SK-N-SH (cell line): Measurements from ENCODE around the gene ISYNA1. TPM values are rescaled to one million over a fixed set of nuclear protein-coding genes. Genes with fewer than 3 reads are reported as not detected.

Experiments used
- CTCF ChIA-PET: fragments of 300-600, 350-600 bp; formaldehyde crosslinking; extraction: SDS; loops from one replicate; lab custom pipeline; 2021; lab: Yijun Ruan, JAX
- POLR2A ChIA-PET: fragments of 350-600 bp; sonication (Branson Sonifier 250); formaldehyde crosslinking; extraction: SDS; loops from one replicate; lab custom pipeline; 2020; ENCODE audit warnings: antibody characterized with exemption, inconsistent platforms; lab: Yijun Ruan, JAX
- DNase-seq: peaks from one replicate; pipeline ENCODE4 v3.0.0; 2012
- H2AFZ ChIP-seq: fragments of 200-600 bp; sonication (generic); 2 replicates; pipeline ENCODE4 v1.8.1; 2016; ENCODE audit warnings: antibody characterized with exemption, mild to moderate bottlenecking, low read depth
- H3F3A ChIP-seq: fragments of 200-600 bp; sonication (generic); replicated peaks from 2 replicates; pipeline ENCODE3; 2016; ENCODE audit warnings: antibody characterized with exemption, mild to moderate bottlenecking; ENCODE audit not compliant: insufficient read depth
- H3K27ac ChIP-seq, 2 experiments: fragments of 200-500 bp in 1 of 2; fragments of 200-600 bp in 1 of 2; sonication (Bioruptor generic) in 1 of 2; sonication (generic), shearing (Covaris generic) in 1 of 2; 2 replicates each; pipeline versions ENCODE4 v1.5.1 to v1.6.1; 2014 to 2016; ENCODE audit warnings: low read depth in 2 of 2, inconsistent platforms in 1 of 2, low read length in 1 of 2, mild to moderate bottlenecking in 1 of 2, mixed read lengths in 1 of 2
- H3K27me3 ChIP-seq: fragments of 200-600 bp; sonication (generic), shearing (Covaris generic); 2 replicates; pipeline ENCODE4 v1.6.1; 2016; ENCODE audit warnings: mixed run types; ENCODE audit not compliant: insufficient read depth
- H3K36me3 ChIP-seq, 2 experiments: fragments of 200-500 bp in 1 of 2; fragments of 200-600 bp in 1 of 2; sonication (Bioruptor generic) in 1 of 2; sonication (generic) in 1 of 2; replicated peaks in 1 of 2; 2 replicates each; pipeline versions ENCODE3 to v1.5.1; 2014 to 2016; ENCODE audit warnings: low read length in 1 of 2, mild to moderate bottlenecking in 1 of 2; ENCODE audit not compliant: insufficient read depth in 2 of 2, control insufficient read depth in 1 of 2
- H3K4me1 ChIP-seq, 2 experiments: fragments of 200-500 bp in 1 of 2; fragments of 200-600 bp in 1 of 2; sonication (Bioruptor generic) in 1 of 2; sonication (generic), shearing (Covaris generic) in 1 of 2; 2 replicates each; pipeline versions ENCODE4 v1.5.1 to v1.6.1; 2014 to 2016; ENCODE audit warnings: low read depth in 1 of 2, low read length in 1 of 2, mixed run types in 1 of 2; ENCODE audit not compliant: insufficient read depth in 2 of 2, control insufficient read depth in 1 of 2
- H3K4me2 ChIP-seq: fragments of 200-600 bp; sonication (generic), shearing (Covaris generic); 2 replicates; pipeline ENCODE4 v1.6.1; 2017; ENCODE audit warnings: mixed run types
- H3K4me3 ChIP-seq, 2 experiments: fragments of 200-500 bp in 1 of 2; fragments of 200-600 bp in 1 of 2; sonication (Bioruptor generic) in 1 of 2; sonication (generic), shearing (Covaris generic) in 1 of 2; 2 replicates each; pipeline versions ENCODE4 v1.5.1 to v1.8.1; 2014 to 2016; ENCODE audit warnings: low read depth in 2 of 2, inconsistent platforms in 1 of 2, low read length in 1 of 2, mild to moderate bottlenecking in 1 of 2, mixed read lengths in 1 of 2, moderate library complexity in 1 of 2
- H3K79me2 ChIP-seq: fragments of 200-600 bp; sonication (generic); 2 replicates; pipeline ENCODE4 v1.8.1; 2017; ENCODE audit warnings: mild to moderate bottlenecking; ENCODE audit not compliant: insufficient read depth
- H3K9ac ChIP-seq: fragments of 200-600 bp; sonication (generic); 2 replicates; pipeline ENCODE4 v1.6.1; 2017; ENCODE audit warnings: mixed run types
- H3K9me2 ChIP-seq: fragments of 200-600 bp; sonication (generic); 2 replicates; pipeline ENCODE4 v1.6.1; 2017; ENCODE audit warnings: mixed run types
- H3K9me3 ChIP-seq: fragments of 200-600 bp; sonication (generic); 2 replicates; pipeline ENCODE4 v1.6.1; 2017; ENCODE audit warnings: mixed run types, mild to moderate bottlenecking, moderate library complexity
- H4K20me1 ChIP-seq: fragments of 200-600 bp; sonication (generic); 2 replicates; pipeline ENCODE4 v1.6.1; 2017; ENCODE audit warnings: mild to moderate bottlenecking, mixed run types; ENCODE audit not compliant: insufficient read depth
- CHD2 ChIP-seq: fragments of 150-350 bp; IDR thresholded peaks from 2 replicates; pipeline ENCODE4 v1.6.1; 2018; ENCODE audit warnings: low read length; ENCODE audit not compliant: partially characterized antibody
- CTCF ChIP-seq: fragments of 200-600 bp; sonication (generic); IDR thresholded peaks from 2 replicates; pipeline ENCODE4 v1.6.1; 2017; ENCODE audit warnings: antibody characterized with exemption, mild to moderate bottlenecking, moderate library complexity
- EP300 ChIP-seq, 2 experiments: IDR thresholded peaks; 2 replicates each; pipeline versions ENCODE4 v1.4.0 to v1.6.1; 2012; ENCODE audit warnings: borderline replicate concordance in 1 of 2, low read depth in 1 of 2, low read length in 1 of 2
- FOXJ3 ChIP-seq: sonication (generic); formaldehyde crosslinking; IDR thresholded peaks from 2 replicates; pipeline ENCODE4 v1.5.1; 2020; ENCODE audit warnings: mild to moderate bottlenecking, missing genetic modification reagents
- FOXM1 ChIP-seq: IDR thresholded peaks from 2 replicates; pipeline ENCODE4 v1.4.0; 2012; ENCODE audit warnings: low read depth, mild to moderate bottlenecking
- GABPA ChIP-seq: IDR thresholded peaks from 2 replicates; pipeline ENCODE4 v1.4.0; 2012; ENCODE audit warnings: low read depth, mild to moderate bottlenecking
- JUND ChIP-seq: IDR thresholded peaks from 2 replicates; pipeline ENCODE4 v1.4.0; 2012
- MAX ChIP-seq: IDR thresholded peaks from 2 replicates; pipeline ENCODE4 v1.4.0; 2012; ENCODE audit warnings: low read depth
- MEF2A ChIP-seq: IDR thresholded peaks from 2 replicates; pipeline ENCODE4 v1.4.0; 2012; ENCODE audit warnings: low read depth, borderline replicate concordance
- MXI1 ChIP-seq: IDR thresholded peaks from 2 replicates; pipeline ENCODE4 v1.6.1; 2012; ENCODE audit warnings: mild to moderate bottlenecking, low read depth, low read length, improper control_type of control experiment
- NFIC ChIP-seq: IDR thresholded peaks from 2 replicates; pipeline ENCODE4 v1.4.0; 2012; ENCODE audit warnings: borderline replicate concordance
- PBX3 ChIP-seq: IDR thresholded peaks from 2 replicates; pipeline ENCODE4; 2012
- REST ChIP-seq: IDR thresholded peaks from 2 replicates; pipeline ENCODE4 v1.6.1; 2012; ENCODE audit warnings: mild to moderate bottlenecking, low read depth, low read length, moderate library complexity
- RFX5 ChIP-seq: IDR thresholded peaks from 2 replicates; pipeline ENCODE4 v1.6.1; 2012; ENCODE audit warnings: mild to moderate bottlenecking, improper control_type of control experiment, low read length
- TAF1 ChIP-seq: IDR thresholded peaks from 2 replicates; pipeline ENCODE4 v1.6.1; 2012; ENCODE audit warnings: low read depth, mild to moderate bottlenecking, low read length, moderate library complexity, borderline replicate concordance
- YY1 ChIP-seq: IDR thresholded peaks from 2 replicates; pipeline ENCODE4 v1.4.0; 2012; ENCODE audit warnings: low read depth, mild to moderate bottlenecking
- ZBTB33 ChIP-seq: IDR thresholded peaks from 2 replicates; pipeline ENCODE4 v1.4.0; 2012; ENCODE audit warnings: low read depth, borderline replicate concordance
- WGBS: methylation state at CpG from one replicate; pipeline ENCODE4 v1.1.6; 2017; ENCODE audit warnings: low lambda C conversion rate; 5-methylcytosine and 5-hydroxymethylcytosine counted together
- polyA plus RNA-seq, 3 experiments: library from polyadenylated mRNA; depleted of rRNA; stranded (reverse); fragments of >200 nt; gene quantifications; 2 replicates each; pipeline ENCODE4 v1.2.3, GENCODE V29; 2012

Gene ISYNA1
- polyA plus RNA-seq, 1 of the 3 experiments (the other 2 are of a cell fraction): 48.0 TPM

- H3K4me3 ChIP-seq: peak overlapping the region; percentile 45 to 50
- H3K9ac ChIP-seq: peak overlapping the region; percentile 79
- peak overlapping the region; percentile 53; the same call in 1 of the 2 replicates for H2AFZ ChIP-seq
- 3% methylated on average over 36 of the region's 44 CpGs for whole genome bisulfite sequencing
- H3K4me2 ChIP-seq: peak overlapping the region; percentile 84
- no peaks in the 10 kb centered on the region for H3K36me3 ChIP-seq
- peaks cover 26% of the 10 kb centered on the region for H3K79me2 ChIP-seq
- ChIA-PET POLR2A (interaction anchor here (0.7 to 1.4 kb wide), 7 partner anchors 12 to 211 kb away, joined by 3 to 6 read pairs (median 3); partner anchors contain the start of gene JUND), CTCF (interaction anchor here (0.9 to 12.1 kb wide), 8 partner anchors 19 to 137 kb away, joined by 3 to 217 read pairs (median 4); partner anchors contain the start of genes GDF15, JUND and LSM4)
- no peaks in the 10 kb centered on the region for H3K27me3 ChIP-seq
- H3K9me3 ChIP-seq: no peaks in the 10 kb centered on the region
- H3K27ac ChIP-seq: peak overlapping the region; percentile 89 to 93
- peak; percentile 92 for DNase-seq
- no peaks in the 10 kb centered on the region for H3K9me2 ChIP-seq
- TF ChIP-seq MEF2A: no peak
- TF ChIP-seq JUND: no peak
- no peak for TF ChIP-seq YY1
- TF ChIP-seq GABPA: no peak
- peak; percentile 81 for TF ChIP-seq MXI1
- TF ChIP-seq TAF1: 0 out of 2 replicates have a peak, but pooled peaks have one; percentile 17
- no peak for TF ChIP-seq FOXM1
- no peak for TF ChIP-seq RFX5
- TF ChIP-seq CTCF: no peak
- TF ChIP-seq NFIC: no peak
- no peak; a peak in 1 of 4 replicates for TF ChIP-seq EP300 (IDR thresholded peaks at IDR 0.05; ENCODE audit: borderline replicate concordance in 1 of 2, low read depth in 1 of 2, low read length in 1 of 2)
- peak; percentile 41 for TF ChIP-seq CHD2
- TF ChIP-seq ZBTB33: no peak
- TF ChIP-seq FOXJ3 (CRISPR knock-in tag): no peak
- no peak for TF ChIP-seq REST
- no peak for TF ChIP-seq PBX3
- peak; percentile 90 for TF ChIP-seq MAX
- H3F3A ChIP-seq: peaks cover 22% of the 10 kb centered on the region
- H4K20me1 ChIP-seq: peaks cover 12% of the 10 kb centered on the region; the same call in 1 of the 2 replicates
- H3K4me1 ChIP-seq: peaks cover 44 to 53% of the 10 kb centered on the region in 2 experiments; a peak in 3 of 4 replicates
Measured at GRCh38 chr19:18416778-18417249, 21.1 kb downstream of the ISYNA1 start.
